ENCODE measurements around the gene GSTM2.

Gene GSTM2

GRCh38 chr1:109667452-109668122 lies at the start of gene GSTM2:
Gene GSTM2 (plus strand): TSS chr1:109668057. CDS start chr1:109668116, 59 bp downstream.
- DNase-seq = peak; percentile 55

GRCh38 chr1:109618661-109619575 lies 48.9 kb upstream of the GSTM2 start:
- no peak for DNase-seq

- DNase-seq = peak; percentile 62
These were observed 48.1 kb upstream of the GSTM2 start, which contains the start of the genes AMPD2 and GNAT2 for GRCh38 chr1:109619576-109620400. Gene AMPD2 (plus strand): TSS chr1:109619837. CDS start chr1:109621176, 1,339 bp downstream. Gene GNAT2 (minus strand): TSS chr1:109619616. CDS start chr1:109612870, 6,746 bp downstream.

- DNase-seq = no peak
These were observed 47.5 kb upstream of the GSTM2 start for GRCh38 chr1:109620401-109620791.

GRCh38 chr1:109620841-109621286 lies 47.0 kb upstream of the GSTM2 start:
- DNase-seq = peak; percentile 95

- DNase-seq = no peak
These were observed 46.3 kb upstream of the GSTM2 start for GRCh38 chr1:109621379-109622136.

GRCh38 chr1:109622137-109622892 lies 45.5 kb upstream of the GSTM2 start:
- no peak for DNase-seq

GRCh38 chr1:109622895-109623294 lies 45.0 kb upstream of the GSTM2 start:
- DNase-seq = no peak

- no peak for DNase-seq
These were observed 44.2 kb upstream of the GSTM2 start for GRCh38 chr1:109623601-109624161.

GRCh38 chr1:109624201-109625010 lies 43.5 kb upstream of the GSTM2 start:
- no peak for DNase-seq

- DNase-seq = no peak
These were observed 42.7 kb upstream of the GSTM2 start for GRCh38 chr1:109625176-109625575.

- DNase-seq = no peak
These were observed 42.0 kb upstream of the GSTM2 start for GRCh38 chr1:109625601-109626560.

- no peak for DNase-seq
These were observed 41.0 kb upstream of the GSTM2 start for GRCh38 chr1:109626682-109627408.

- no peak for DNase-seq
These were observed 40.0 kb upstream of the GSTM2 start for GRCh38 chr1:109627692-109628399.

- DNase-seq = no peak
These were observed 39.1 kb upstream of the GSTM2 start for GRCh38 chr1:109628540-109629321.

- no peak for DNase-seq
These were observed 38.4 kb upstream of the GSTM2 start for GRCh38 chr1:109629372-109630030.

All from activated T-cell treated with anti-CD3 and anti-CD28 coated beads for 4 hours (primary cell).